ENCODE data around the gene PTPN18. TPM values are rescaled to one million over a fixed set of nuclear protein-coding genes. Genes with fewer than 3 reads are reported as not detected.
"Not testable (repeated sequence)": the region's sequence is repeated elsewhere in the genome, so short reads cannot be mapped to it uniquely, and the experiment has no call there.

The PTPN18 gene
- polyA plus RNA-seq, 10 donors: 13.7 to 29.8 (median 18.0) TPM

DNA sequence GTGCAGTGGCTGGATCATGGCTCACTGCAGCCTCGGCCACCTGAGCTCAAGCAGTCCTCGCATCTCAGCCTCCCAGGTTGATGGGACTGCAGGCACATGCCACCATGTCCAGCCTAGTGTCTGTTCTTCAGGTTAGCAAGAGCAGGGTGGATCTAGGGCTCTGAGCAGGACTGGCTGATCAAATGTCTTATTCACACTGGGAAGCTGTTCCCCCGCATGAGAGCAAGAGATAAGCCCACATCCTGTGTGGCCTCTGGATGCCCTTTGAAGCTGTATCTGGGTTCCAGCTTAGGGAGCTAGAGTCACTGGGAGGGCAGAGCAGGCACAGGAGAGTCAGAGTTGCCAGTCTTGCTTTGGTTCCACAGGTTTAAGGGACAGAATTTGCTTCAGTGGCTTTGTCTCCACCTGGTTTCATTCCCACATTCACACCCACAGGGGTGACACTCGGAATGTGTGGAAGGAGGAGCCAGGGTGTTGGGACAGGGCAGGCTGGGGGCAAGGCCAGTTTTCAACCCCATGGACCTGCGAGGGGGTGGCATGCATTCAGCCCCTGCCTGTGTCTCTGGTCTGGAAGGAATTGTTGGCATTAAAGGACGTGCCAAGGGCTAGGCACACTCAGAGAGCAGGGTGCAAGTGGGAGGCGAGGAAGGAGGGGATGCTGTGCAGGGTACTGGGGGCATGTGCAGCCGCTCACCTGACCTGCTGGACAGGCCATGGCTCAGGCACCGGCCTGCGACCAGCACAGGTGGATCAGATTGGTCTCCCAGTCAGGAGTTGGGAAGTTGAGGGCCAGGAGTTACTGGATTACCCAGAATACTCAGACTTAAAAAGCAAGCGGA is 24.5 kb downstream of the PTPN18 start:
- no peak for DNase-seq

DNA sequence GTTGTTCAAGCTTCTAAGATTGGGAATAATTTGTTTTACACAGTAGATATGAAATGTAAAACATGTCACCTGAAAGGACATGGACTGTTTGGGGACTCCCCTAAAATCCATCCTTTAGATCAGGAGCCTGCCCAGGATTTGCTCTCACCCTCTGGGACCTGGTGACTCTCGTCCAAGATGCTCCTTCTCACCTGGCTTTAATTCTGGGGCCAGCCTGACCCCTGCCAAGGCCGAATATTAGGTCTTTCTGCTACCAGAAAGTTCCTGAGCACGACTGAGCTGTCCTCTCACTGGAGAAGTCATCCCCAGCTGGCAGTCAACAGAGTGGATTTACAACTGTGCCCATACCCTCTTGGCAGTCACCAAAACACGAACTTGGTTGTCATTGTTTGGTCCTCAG is 25.3 kb downstream of the PTPN18 start:
- DNase-seq: no peak

DNA sequence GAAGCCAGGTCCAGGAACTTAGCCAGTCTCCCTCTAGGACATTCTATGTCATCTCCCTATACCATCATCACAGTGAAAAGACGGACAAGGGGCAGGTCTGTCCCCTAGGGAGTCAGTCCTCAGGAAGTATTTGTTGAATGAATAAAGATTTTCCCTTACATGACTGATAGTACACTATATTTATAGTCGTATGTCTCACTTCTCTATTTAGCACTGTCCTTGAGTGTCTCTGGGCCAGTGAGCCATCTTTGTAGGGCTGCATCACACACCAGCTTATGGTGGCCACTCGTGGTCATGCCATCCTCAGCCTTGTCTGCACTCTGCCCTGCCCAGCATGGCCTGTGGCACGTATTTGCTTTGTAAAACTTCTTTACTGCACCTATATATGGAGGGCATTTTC is 25.8 kb downstream of the PTPN18 start:
- DNase-seq: no peak

DNA sequence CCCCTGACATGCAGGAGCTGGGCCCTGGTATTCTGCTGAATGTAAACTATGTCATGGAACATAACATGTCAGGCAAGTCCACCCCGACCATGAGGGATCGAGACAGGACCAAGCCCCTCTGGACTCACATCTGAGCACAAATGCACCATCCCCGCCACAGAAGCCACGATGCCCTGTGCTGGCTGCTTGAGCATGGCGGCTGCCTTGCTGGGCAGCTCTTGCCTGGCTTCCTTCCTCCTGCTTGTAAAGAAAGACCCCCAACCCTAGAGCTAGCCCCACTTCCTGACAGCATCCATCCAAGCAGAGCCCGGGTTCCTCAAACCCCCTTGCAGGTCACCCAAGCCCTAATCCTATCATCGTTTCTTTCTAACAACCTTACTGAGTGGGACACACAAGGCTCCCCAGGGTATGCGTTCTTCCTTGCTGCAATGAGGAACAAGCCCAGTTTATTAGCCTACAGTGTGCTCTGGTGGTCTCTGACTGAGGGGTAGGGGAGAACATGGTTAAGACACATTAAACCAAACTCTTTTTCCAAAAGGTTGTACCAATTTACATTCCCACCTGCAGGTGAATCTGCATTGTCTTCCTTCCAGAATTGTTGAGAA is 26.6 kb downstream of the PTPN18 start:
- no peak for DNase-seq

DNA sequence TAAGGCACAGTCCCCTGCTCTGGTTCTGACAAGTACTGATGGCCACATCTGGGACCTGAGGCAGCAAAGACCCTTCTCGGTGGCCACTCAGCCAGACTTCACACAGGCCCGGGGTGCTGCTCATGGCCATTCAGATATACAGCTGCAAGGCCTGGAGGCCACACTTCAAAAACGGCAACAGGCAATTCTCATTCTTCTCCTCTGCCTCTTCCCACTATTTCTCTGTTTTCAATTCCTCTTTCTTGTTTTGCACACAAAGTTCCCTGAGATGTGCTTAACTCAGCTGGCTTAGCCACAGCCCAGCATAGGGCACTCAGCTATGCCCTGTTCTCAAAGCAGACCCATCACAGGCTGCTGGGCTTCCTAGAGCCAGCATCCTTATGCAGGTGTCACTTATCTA is 29.9 kb downstream of the PTPN18 start:
- DNase-seq: no peak

DNA sequence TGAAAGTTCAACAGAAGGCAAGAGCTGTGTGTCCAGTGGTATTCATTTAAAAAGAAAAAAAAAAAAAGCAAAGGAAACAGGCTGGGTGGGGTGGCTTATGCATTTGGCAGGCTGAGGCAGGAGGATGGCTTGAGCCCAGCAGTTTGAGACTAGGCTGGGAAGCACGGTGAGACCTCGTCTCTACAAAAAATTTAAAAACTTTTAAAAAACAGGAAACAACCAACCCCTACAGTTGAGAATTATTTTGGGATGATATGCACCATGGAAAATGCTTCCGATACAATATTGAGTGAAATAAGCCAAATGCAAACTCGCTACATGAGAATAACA is 31.2 kb downstream of the PTPN18 start:
- DNase-seq: peak in 2 of 3 donors; percentile 49 to 58

DNA sequence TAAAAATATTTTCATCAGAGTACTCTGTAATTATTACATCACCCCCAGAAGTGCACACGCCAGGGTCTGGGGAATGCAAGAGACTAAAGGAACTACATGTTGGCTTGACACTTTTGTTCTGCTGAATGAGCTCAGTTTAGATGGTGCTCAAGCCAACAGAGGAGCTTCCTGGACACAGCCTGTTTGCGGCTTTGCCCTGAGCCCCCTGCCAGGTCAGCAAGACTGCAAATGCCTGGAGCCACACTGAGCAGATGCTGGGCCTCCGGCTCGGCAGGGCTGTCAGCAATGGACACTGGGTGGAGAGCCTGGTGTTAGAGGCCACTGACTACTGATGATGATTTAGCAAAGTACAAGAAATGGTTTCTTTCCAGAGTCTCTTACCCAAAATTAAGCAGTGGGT is 31.9 kb downstream of the PTPN18 start:
- DNase-seq: no peak

DNA sequence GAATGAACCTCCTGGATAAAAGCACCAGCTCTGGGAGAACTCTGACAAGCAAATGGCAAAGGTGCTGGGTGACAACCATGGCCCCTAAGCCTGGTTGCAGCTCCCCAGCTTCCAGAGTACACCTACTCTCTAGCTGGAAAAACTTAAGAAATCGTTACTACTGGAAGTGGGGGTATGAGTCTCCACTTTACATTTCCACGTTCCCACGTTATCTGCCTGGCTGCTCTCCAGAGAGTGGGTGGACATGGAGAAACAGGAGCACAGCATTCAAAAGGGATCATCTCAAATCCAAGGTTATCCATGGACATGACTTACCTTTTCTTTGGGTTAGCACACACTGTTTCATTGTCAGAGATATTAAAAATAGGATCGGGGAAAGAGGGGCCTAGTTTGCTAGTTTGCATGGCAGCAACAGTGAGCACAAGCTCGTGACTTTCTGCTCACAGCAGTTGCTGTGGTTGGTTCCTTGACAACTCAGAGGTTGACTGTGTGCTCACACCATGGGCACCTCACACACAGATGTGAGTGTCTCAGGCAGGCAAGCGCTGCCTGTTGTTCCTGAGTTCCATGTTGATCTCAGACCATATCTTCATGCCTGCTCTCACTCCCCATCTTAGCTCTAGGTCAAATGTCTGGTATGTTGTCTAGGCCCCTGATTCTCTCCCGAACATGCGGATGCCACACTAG is 32.5 kb downstream of the PTPN18 start:
- DNase-seq: no peak

DNA sequence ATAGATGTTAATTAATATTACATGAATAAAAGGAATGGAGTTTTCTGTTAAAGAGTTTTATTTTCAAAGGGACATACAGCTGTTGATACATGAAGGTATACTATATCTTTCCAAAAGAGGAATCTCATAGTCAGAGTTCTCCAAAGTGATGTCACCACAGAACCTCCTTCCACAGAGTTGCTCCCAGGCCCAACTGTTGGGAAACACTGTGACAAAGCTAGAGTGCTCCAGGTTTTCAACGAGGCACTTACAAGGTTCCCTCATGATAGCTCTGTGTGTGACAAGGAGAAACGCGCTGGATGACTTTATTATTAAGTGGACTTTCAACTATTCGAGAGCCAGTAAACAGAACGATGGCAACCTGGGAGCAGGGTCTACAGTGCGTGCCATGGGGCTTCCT is 33.5 kb downstream of the PTPN18 start:
- DNase-seq: no peak

DNA sequence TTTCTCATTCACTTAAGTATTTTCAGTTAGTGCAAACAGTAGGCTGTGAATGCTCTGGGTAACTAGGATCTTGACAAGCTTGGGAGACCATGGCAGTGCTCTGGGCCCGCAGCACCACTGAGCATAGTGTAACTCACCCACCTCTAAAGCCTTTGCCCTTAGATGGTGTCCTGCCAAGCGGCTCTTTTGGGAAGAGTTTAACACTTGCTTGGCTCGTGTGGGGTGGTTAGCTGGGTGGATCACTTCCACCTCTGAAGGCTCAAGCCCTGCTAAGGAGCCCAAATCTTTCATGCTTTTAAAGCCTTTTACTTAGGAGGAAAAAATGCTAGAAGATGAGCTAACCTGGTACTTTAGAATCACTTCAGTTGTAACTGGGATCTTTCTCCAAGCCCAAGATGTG is 33.9 kb downstream of the PTPN18 start:
- no peak for DNase-seq

DNA sequence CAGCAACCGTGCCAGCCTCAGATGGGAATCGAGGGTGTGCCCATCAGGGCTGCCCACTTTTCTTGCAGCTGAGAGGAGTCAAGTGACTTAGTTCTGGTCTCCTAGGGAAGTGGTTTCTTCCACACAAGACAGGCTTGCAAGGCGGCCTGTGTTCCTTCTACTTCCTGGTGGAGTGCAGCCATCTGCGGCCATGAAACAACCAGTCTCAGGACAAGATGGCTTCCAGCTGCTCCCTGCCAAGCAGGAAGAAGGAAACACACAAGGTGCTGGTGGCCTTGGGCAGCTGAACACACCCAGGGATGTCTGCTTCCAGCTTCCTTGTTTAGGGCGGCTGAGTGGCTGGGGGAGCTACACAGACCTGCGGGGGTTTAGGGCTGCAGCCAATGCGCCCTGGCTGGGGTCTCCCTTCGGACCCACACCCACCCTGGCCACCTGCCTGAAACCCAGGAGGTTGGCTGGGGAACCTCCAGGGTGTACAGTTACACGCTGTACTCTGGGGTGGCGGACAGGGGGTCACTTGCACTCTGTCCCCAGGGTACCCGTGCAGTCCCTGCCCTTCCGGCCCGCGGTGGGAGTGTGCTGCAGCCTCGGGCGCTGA is 34.7 kb downstream of the PTPN18 start:
- peak in 1 of 3 donors; percentile 51 for DNase-seq

DNA sequence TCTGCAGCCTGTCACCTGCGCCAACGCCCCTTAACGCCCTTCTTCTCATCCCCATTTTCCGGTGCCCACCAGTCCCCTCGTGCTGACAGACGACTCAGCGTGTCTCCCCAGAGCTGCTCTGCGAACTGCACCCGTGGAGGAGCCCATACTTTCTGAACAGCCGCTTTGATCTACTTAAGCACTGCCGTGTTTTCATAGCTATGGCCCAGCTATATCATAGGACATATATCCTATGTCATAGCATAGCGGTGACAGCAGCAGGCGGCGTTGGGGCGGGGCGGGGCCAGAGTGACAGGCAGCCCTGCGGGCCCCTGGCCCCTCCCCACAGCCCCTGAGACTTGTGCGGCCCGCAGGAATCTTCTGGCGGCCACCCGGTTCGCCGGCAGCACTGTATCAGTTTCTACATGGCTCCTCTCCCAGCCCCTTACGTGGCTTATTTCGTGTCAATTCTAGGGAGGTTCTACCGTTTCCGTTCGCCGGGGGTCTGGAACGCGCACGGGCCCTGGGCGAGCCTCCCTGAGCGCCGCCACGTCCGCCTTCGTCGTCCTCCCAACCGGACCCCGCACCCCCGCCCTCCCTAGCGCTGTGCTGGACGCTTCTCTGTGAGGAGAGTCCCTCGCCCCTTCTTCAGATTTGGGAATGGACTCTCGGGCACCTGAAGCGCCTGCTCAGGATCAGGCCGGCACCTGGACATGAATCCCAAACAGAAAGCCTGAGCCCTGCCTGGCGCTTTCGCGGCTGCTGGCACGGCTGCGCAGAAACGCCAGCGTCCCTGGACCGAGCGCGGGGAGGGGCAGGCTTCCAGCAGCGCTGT is 35.4 kb downstream of the PTPN18 start:
- DNase-seq: peak; percentile 69 to 93 (median 84)

DNA sequence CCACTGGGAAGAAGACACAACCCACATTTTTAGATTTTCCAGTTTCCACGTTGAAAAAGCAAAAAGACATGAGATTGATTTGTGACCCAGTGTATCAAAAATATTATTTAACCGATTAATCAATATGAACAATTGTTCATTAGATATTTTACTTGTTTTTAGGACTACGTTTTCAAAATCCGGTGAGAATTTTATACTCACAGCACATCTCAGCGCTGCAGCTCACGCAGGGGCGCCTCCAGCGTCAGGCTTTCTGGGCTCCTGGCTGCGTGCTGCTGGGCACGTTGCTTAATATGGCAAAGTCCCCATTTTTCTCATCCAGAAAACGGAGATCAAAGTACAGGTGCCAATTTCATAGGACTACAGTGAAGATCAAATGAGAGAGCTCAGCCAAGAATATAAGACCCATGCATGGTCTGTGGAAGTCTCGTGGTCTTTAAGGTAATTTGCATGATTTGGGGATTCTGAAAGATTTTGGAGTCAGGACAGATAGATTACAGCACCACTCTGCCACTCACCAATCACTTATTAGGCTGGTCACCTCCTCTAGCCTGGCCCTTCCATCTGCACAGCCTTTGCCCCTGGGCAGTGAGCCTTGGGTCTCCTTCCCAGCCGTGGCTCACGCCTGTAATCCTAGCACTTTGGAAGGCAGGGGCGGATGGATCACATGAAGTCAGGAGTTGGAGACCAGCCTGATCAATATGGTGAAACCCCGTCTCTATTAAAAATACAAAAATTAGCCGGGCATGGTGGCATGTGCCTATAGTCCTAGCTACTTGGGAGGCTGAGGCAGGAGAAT is 36.2 kb downstream of the PTPN18 start:
- peak in 1 of 3 donors; percentile 36 for DNase-seq

DNA sequence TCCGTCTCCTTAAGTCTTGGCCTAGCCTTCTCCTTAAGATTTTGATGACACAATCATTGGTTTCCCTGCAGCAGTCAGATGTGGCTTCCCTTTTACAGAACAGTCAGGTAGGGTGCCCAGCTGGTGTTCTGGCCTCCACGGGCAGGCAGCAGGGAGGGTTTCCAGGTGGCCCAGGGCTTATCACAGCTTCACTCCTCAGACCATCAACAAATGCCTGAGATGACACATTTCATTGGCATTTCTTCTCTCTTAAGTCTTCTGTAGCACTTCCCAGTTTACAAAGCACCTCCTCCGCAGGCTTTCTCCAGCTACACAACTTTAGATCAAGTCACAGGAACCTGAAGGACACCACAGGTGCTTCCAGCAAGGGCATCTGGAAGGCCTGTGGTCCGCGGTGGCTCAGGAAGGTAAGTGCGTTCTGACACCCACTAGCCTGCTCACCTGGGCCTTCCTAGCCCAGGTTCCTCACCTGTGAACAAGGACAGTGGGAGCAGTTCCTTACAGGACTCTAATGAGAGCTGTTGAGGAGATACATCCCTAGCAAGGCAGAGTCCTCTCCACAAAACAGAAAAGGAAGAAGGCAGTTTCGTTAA is 37.6 kb downstream of the PTPN18 start:
- no peak for DNase-seq

DNA sequence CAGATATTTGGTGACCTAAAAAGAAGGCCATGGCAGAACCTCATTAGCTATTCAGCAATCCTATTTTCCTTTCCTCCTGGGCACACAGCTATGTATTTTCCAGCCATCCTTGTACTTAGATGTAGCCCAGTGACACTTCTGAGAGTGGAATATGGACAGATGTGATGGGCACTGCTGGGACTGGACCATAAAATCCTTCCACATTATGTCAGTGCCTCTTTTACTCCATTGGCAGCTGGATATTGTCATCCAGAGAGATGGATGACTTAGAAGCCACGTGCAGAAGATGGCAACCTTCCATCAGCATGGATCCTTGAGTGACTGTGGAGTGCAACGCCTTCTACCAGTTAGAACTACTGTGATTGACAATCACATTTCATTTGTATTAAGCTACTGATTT is 50.4 kb downstream of the PTPN18 start:
- DNase-seq: not testable (repeated sequence)

DNA sequence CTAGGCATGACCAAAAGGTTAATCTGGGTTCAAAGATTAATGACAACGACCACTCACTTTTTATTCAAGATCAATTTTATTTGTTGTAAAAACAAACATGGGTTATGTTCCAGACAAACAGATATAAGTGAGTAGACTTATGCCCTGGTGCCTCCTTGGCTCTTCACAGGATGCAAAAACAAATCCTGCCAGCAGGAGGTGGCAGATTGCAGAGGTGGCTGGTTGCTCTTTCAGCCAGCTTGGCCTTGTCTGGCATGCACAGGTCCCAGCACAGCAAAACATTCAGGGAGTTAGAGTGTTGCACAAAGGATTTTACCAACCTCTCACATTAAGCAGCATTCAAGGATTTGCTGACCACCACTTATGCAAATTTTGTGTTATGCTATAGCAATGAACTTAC is 60.8 kb downstream of the PTPN18 start:
- DNase-seq: not testable (repeated sequence)

DNA sequence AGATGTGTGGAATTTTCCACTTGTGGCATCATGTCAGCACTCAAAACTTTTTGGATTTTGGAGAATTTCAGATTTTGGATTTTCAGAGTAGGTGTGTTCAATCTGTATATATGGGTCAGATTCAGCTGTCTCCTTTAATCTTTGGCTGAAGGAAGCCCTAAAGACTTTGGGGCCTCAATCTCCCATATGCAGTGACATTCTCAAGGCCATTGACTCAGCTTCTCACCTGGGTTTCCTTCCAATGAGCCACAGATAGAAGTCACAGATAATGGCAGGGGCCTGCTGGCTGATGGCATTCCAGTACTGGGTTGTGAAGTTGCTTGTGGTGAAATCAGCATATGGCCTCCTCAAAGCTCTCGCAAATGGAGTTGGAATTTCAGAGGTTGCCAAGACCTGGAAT is 63.0 kb downstream of the PTPN18 start:
- not testable (repeated sequence) for DNase-seq

Data from muscle of back (tissue), 11 donors.